Stimulated activated CD8-positive, alpha-beta memory T cell treated with anti-CD3 and anti-CD28 coated beads, Interleukin-12 subunit alpha, Interleukin-12 subunit beta, amount 100 ng/mL, for 1 hour (primary cell): ENCODE results near the gene GNLY.
A peak's percentile ranks its signal among the peaks of the same experiment; 100 is the strongest.

ENCODE experiments used
- DNase-seq: peaks from one replicate; pipeline ENCODE4 v3.0.0-alpha.2; 2020; ENCODE audit warnings: low read depth

Gene GNLY

DNA sequence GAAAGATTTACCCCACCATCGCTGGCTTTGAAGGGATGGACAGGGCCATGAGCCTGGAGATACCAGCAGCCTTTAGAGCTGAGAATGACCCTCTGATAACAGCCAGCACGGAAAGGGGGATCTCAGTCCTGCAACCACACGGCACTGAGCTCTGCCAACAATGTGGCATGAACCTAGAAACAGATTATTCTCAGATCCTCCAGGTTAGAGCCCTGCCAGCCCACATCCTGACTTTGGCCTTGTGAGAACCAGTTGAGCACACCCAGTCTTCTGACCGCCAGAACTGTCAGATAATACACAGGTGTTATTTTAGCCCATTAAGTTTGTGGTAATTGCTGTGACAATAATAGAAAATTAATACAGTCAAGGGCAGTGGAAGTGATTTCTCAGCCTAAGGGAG lies 9.4 kb upstream of the GNLY start:
- no peak for DNase-seq

DNA sequence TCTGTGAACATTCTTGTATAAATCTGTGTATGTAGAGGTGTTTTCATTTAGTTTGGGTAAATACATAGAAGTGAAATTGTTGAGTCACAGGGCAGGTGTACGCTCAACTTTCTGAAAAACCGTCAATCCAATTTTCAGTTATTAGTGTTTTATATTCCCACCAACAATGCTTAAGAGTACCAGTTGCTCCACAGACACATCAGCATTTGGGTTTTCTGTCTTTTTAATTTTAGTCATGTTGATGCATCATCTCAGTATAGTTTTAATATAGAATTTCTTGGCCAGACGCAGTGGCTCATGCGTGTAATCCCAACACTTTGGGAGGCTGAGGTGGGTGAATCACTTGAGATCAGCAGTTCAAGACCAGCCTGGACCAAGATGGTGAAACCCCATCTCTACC lies 3.2 kb upstream of the GNLY start:
- DNase-seq, result no peak

DNA sequence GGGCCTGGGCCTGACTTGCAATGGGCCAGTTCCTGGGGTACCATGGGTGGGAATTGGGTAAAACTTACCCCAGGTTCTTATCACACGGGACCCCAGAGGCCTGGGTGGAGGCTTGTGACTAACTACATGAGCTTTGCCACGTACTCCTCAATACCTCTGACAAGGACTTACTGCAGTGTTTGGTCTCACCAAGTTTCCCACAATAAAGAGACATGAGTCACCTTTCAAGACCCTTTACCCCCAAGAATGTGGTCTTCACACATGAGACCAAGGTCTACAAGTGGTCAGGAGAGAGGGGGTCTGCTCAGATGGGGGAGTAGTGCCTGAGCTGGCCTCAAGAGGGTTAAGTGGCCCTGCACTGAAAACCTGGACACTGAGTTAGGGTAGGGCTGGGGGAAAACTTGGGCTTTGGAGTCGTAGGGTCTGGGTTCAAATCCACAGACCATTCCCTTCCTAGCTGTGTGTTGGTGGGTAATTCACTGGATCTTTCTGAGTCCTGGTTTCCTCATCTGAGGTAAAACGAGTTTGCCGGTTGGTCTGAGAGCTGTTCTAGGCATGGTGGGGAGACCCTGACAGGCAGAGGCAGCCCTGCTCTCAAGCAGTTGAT lies 2.0 kb upstream of the GNLY start:
- DNase-seq, result no peak

DNA sequence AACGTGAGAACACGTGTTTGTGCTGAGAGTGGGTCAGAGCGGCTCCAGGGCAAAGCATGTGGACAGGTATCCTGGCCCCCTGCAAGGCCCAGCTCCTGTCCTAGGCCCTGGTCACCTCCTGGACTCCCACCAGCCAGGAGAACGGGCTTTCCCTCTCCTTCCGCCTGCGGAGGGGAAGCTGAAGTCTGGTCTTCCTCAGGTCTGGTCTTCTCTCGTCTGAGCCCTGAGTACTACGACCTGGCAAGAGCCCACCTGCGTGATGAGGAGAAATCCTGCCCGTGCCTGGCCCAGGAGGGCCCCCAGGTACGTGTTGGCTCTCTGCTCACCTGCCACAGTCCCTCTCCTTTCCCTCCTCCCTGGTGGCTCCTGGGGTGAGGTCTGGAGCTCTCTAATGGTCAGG lies 963 bp downstream of the GNLY start:
- no peak for DNase-seq

DNA sequence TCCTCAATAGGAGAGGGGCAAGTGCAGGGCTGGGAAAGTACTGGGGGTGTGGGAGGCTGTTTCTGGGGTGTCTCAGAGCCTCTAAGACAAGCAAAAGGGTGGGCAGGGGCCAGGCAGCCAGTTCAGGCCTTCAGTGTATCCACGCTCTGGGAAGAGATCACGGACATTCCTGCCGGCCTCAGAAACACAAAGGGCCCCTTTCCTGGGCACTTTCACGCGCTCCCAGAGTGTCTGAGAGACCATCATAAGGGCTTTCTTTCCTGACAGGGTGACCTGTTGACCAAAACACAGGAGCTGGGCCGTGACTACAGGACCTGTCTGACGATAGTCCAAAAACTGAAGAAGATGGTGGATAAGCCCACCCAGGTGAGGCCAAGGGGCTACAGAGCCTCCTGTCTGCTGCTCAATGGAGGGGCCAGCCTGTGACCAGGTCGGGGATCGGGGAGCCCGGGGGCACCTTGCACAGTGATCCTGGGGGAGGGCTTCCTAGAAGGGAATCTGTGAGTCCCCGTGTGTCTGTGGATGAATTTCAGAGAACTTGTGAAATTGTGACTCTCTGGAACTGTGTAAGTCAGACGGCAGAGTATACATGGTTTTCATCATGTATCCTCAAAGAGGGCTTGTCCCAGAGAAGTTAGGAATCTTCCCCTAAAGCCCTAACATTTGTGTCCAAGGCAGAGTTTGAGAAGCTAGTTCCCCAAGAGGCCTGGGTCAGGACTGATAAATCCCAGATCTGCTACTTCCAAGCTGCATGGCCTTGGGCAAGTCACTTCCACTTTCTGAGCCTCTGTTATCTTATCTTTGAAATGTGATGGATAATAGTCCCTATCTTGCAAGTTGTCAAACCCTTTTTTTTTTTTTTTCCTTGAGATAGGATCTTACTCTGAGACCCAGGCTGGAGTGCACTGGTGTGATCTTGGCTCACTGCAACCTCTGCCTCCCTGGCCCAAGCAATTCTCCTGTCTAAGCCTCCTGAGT lies 1.8 kb downstream of the GNLY start:
- no peak for DNase-seq

DNA sequence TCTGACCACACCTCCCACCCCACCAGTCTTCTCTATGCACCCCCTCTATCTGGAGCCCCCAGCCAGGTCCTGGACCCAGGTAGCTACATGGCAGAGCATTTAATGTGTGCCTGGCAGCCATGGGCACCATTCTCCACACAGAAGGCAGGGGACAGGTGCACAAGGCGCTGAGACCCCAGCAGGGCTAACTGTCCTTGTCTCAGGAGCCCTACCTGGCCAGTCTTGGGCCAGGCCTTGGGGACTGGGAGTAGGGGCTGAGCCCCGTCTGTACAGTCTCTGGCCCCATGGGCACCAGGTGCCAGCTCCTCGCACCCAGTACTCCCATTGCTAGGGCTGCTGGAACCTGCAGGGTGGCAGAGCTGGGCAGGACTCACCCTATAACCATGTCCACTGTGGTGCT lies 2.9 kb downstream of the GNLY start:
- DNase-seq, result no peak

DNA sequence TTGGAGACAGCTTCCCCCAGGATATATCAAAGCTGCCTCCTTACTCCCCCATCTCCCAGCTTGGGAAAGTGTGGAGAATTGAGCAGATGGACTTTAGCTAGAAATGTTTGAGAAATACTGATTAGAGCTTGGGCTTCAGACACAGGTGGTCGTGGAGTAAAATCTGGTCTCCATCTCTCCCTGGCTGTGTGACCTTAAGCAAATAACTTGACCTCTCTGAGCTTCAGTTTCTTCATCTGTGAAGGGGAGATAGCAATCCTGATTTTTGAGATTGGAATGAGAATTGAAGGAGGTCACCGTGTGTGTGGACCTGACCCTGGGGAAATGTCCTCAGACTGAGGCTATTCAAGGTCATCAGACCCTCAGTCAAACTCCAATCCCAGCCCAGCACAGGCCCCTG lies 3.6 kb downstream of the GNLY start:
- no peak for DNase-seq

DNA sequence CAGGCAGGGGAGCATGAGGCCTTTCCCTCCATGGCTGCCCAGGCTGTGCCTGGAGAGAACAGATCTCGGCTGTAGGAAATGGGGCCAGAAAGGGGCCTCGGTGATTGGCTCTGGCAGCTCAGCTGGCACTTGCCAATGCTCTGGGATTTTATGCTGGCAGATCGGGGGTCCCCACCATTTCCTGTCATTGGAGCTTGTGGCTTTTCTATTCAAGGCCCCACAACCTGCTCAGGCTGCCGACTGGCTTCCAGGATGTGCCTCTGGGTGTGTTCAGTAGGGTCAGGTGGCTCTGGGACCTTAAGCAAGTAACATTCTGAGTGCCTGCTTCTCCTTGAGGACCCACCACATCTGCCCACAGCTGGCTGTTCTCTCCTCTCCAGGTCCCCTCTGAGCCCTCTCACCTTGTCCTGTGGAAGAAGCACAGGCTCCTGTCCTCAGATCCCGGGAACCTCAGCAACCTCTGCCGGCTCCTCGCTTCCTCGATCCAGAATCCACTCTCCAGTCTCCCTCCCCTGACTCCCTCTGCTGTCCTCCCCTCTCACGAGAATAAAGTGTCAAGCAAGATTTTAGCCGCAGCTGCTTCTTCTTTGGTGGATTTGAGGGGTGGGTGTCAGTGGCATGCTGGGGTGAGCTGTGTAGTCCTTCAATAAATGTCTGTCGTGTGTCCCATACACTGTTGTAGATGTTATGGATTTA lies 4.2 kb downstream of the GNLY start:
- DNase-seq, result no peak

DNA sequence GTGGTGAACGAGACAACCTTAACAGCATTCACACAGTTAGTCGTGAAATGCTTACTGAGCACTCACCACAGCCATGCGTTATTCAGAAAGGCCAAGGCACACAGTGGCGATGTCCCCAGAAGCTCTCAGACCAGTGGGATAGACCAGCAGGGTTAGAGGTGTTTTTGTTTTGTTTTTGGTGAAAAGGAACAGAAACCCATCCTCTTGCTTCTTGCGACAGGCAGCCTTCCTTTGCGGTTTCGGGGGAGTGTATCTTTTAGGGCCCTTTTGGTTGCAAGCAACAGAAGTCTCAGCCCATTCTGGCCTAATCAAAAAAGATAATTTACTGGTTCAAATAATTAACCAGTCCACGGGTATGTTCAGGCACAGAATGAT lies 4.7 kb downstream of the GNLY start:
- DNase-seq, result no peak

DNA sequence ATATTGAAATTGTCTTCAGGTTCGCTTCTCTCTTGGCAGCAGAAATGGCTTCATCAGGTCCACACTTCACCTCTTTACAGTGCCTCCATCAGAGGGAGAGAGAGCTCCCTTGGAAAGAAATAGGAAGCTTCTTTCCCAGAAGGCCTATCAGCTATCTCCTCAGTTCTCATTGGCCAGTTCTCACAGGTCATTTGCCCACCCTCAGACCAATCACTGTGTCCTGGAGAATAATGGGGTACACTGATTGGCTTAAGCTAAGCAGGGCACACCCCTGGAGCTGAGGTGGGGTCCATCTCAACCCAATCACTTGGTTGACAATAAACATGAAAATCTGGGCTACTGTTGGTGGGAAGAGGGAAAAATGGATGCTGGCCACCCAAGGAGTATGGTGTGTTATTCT lies 5.2 kb downstream of the GNLY start:
- DNase-seq, result no peak

DNA sequence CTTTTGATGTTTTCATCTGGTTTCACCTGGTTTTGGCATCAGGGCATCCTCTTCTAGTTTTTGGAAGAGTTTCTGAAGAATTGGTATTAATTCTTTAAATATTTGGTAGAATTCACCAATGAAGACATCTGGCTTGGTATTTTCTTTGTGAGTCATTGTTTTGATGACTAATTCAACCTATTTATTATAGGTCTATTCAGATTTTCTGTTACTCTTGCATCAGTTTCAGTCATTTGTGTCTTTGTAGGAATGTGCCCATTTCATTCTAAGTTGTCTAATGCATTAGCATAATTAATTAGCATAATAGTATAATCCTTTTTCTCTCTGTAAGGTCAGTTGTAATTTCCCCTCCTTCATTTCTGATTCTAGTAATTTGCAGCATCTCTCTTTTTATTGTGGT lies 8.0 kb downstream of the GNLY start:
- no peak for DNase-seq

DNA sequence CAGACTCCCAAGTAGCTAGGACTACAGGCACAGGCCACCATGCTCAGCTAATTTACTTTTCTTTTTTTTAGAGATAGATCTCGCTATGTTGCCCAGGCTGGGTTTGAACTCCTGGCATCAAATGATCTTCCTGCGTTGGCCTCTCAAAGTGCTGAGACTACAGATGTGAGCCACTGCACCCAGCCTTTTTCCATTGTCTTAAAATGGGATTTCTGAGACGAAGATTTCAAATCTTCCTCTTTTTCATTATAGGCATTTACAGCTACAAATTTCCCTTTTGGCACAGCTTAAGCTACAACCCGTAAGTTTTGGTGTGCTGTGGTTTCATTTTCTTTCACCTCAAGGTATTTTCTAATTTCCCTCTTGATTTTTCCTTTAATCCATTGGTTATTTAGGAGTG lies 8.6 kb downstream of the GNLY start:
- DNase-seq, result no peak

DNA sequence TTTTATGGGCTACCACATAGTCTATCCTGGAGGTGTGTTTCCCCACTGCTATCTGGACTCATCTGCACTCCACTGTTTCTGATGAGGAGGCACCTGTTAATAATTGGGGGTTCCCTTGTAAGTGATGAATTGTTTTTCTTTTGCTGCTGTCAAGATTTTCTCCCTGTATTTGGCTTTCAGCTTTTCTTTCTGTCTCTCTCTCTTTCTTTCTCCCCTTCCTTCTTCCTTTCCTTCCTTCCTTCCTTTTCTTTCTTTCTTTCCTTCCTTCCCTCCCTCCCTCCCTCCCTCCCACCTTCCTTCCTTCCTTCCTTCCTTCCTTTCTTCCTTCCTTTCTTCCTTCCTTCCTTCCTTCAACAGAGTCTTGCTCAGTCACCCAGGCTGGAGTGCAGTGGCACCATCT lies 9.2 kb downstream of the GNLY start:
- no peak for DNase-seq

DNA sequence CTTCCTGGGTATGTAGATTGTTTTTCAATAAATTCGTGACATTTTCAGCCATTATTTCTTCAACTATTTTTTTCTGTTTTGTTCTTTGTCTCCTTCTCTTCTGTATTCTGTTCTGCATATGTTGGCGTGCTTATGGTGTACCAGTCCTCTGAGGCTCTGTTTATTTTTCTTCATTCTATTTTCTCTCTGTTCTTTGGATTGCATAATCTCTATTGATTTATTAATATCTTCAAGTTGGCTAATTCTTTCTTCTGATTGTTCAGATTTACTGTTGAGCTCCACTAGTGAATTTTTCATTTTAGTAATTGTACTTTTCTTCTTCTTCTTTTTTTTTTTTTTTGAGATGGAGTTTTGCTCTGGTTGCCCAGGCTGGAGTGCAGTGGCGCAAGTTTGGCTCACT lies 9.9 kb downstream of the GNLY start:
- no peak for DNase-seq

DNA sequence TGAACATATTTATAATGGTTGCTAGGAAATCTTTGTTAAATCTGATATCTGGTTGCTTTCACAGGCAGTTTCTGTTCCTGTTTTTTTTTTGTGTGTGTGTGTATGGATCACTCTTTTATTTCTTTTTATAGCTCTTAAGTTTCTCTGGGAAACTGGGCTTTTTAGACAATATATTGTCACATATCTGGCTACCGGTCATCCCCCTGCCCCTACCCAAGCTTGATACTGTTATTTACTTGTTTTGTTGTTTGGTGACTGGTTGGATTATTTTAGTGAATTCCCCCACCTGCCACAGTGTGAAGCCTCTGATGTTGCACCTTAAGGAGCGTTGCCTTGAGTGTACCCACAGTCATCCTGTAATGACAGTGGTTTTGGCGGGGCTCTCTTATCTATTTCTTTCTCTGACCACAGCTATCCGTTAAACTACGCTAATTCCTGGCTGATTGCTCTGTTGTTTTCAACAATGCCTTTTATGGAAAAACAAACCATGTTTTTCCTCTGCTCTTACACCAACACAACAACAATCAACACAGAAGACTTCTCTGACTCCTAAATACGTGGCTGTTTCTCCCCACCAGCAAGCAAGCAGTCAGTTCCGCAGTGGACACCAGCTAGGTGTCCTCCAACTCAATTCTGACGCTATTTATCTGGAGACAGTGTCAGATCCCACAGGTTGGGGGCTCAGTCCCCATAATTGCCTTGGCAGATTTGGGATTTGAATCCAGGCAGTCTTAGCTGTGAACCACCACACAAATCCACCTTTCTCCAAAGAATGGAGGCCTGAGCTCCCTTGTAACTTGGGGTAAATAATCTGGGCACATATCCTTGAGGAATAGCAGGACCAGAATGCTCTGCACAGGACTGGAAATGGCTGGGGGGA lies 10.9 kb downstream of the GNLY start:
- no peak for DNase-seq

DNA sequence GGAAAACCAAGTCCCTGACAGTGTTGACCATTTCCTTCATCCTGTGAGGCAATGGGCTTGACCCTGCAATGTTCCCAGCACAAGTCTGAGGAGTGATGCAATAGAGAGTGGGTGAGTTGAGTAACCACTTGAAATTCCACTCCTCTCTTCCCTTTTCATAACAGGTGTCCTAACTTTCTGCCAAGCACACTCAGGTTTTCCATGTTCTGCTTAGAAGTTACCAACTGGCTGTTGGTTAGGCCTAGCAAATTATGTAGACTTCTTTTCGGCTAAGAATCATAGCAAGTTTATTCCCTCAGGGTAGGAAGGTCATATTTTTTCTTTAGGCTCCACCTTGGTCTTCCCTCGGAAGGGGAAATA lies 11.5 kb downstream of the GNLY start:
- DNase-seq, result no peak

DNA sequence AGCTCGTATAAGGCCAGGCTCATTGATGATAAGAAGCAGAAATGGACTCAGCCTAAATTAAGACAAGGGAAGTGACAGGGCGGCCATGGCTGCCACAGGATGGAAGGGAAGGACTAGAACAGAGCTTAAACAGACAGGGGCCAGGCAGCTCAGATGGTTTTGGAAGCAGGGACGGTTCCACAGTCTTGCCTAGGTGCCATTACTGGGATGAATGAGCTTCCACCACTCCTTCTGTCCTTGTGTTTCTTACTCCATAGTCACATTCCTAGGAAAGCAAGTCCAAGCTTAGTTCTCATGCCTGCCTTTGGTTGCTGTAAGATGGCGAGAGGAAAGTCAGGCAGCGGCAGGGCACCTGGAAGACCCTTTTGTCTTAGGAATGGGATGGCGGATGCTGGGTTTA lies 11.9 kb downstream of the GNLY start:
- no peak for DNase-seq

DNA sequence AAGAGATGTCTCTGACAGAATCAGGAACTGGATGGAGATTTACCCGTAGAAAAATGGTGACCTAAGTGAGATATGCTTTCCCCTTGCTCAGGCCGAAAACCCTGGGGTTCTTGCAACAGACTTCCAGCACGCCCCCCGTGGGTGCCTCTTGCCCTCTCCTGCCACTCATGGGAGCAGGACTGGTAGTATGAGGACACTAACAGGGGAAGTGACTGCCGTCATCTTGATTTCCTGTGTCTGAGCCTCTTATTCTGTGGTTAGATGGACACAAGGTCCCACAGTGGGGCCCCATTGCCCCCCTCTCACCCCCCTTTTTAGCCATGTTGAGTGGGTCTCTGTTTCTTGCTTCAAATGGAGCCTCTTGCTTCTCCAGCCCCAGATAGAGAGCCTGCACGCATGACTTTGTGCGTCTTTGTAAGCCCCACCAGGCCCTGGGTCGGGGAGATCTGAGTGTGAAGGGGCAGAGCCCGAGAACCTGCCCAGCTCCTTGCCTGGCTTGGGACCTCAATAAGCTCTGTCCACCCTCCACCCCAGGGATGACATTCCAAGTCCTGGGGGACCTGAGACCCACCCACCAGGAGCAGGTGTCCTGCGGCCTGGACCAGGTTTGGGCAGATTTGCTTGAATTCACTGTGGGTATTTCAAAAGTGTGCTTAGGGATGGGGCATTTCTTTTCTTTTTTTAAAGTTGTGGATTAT lies 12.6 kb downstream of the GNLY start:
- DNase-seq, result no peak

DNA sequence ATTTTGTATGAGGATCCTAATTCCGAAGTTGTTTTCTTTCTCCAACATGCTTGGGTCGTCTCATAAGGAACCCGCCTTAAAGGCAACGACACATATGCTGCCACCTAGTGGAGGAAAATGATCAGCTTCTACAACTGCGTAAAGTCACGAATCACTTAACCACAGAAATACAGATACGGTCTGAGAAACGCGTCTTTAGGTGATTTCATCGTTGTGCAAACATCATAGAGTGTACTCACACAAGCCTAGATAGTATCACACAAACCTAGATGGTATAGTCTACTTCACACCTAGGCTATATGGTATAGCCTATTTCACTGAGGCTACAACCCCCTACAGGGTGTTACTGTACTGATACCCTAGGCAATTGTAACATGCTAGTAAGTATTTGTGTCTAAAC lies 13.1 kb downstream of the GNLY start:
- DNase-seq, result peak; percentile 55

DNA sequence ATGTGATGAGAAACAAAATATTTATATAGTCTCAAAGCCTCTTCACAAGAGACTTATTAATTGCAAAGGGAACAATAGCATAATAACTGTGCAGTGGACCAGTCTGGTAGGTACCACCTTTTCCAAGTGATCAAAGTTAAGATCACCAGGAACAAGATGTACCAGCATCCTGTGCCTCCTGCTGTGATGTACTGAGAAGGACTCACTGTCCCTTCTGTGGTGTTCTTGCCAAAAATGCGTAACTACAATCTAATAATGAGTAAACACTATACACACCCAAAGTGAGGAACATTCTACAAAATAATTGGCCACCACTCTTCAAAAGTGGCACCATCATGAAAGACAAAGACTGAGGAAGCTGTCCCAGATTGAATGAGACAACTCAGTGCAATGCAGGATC lies 14.5 kb downstream of the GNLY start:
- no peak for DNase-seq

DNA sequence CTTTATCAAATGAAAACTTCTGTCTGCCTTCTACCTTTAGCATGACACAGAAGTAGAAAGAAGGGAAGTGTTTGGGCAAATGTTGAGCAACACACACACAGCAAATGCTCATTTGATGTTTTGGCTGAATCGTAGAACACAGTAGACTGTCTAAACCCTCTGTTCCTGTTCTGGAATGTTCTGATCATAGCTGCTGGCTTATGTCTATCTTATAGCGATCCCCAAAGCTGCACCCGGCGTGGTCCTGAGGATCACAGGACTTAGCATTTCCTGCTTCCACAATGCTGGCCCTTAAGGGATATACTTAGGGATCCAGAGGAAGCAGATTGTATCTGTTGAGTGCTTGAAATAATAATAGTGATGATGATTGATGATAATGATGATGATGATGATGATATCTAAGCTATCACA lies 15.2 kb downstream of the GNLY start:
- no peak for DNase-seq
